Jurkat, Clone E6-1 (cell line): ENCODE data around the gene CORO1C.

Source experiments
- DNase-seq: peaks from one replicate; pipeline ENCODE4 v3.0.0-alpha.2; 2011; ENCODE audit warnings: low read depth, low spot score
- H3K4me3 ChIP-seq: 2 replicates; pipeline ENCODE4 v1.5.1; 2011; ENCODE audit warnings: mild to moderate bottlenecking, low read length, control low read depth, moderate library complexity

The CORO1C gene

GRCh38 chr12:108613548-108613947 is 117.8 kb downstream of the CORO1C start:
- no peak overlapping the region for H3K4me3 ChIP-seq
- no peak for DNase-seq

- DNase-seq, result no peak
These were observed 118.5 kb downstream of the CORO1C start for GRCh38 chr12:108612788-108613282.

GRCh38 chr12:108611884-108612415 is 119.4 kb downstream of the CORO1C start:
- H3K4me3 ChIP-seq, result no peak overlapping the region
- peak; percentile 55 for DNase-seq

More at GRCh38 chr12:108612788-108613282, 118.5 kb downstream of the CORO1C start:
- no peak overlapping the region for H3K4me3 ChIP-seq

- no peak for DNase-seq
- no peak overlapping the region for H3K4me3 ChIP-seq
These were observed 120.3 kb downstream of the CORO1C start for GRCh38 chr12:108610856-108611605.

- no peak overlapping the region for H3K4me3 ChIP-seq
- DNase-seq, result no peak
These were observed 120.9 kb downstream of the CORO1C start for GRCh38 chr12:108610336-108610815.

- H3K4me3 ChIP-seq, result no peak overlapping the region
- DNase-seq, result no peak
These were observed 121.6 kb downstream of the CORO1C start for GRCh38 chr12:108609537-108610335.

- H3K4me3 ChIP-seq, result no peak overlapping the region
- no peak for DNase-seq
These were observed 122.7 kb downstream of the CORO1C start for GRCh38 chr12:108608616-108609015.

- DNase-seq, result no peak
- H3K4me3 ChIP-seq, result no peak overlapping the region
These were observed 123.2 kb downstream of the CORO1C start for GRCh38 chr12:108607981-108608600.

GRCh38 chr12:108606492-108606891 is 124.8 kb downstream of the CORO1C start:
- no peak for DNase-seq
- H3K4me3 ChIP-seq, result no peak overlapping the region

- no peak for DNase-seq
- H3K4me3 ChIP-seq, result no peak overlapping the region
These were observed 125.5 kb downstream of the CORO1C start for GRCh38 chr12:108605690-108606406.

- H3K4me3 ChIP-seq, result no peak overlapping the region
- DNase-seq, result no peak
These were observed 126.2 kb downstream of the CORO1C start for GRCh38 chr12:108605000-108605689.

GRCh38 chr12:108604208-108604941 is 126.9 kb downstream of the CORO1C start:
- no peak for DNase-seq
- H3K4me3 ChIP-seq, result no peak overlapping the region

GRCh38 chr12:108603743-108604142 is 127.6 kb downstream of the CORO1C start:
- no peak overlapping the region for H3K4me3 ChIP-seq
- DNase-seq, result no peak

- no peak overlapping the region for H3K4me3 ChIP-seq
- DNase-seq, result no peak
These were observed 128.2 kb downstream of the CORO1C start for GRCh38 chr12:108602976-108603704.

GRCh38 chr12:108602209-108602705 is 129.1 kb downstream of the CORO1C start:
- H3K4me3 ChIP-seq, result no peak overlapping the region

GRCh38 chr12:108600702-108601007 is 130.7 kb downstream of the CORO1C start:
- no peak overlapping the region for H3K4me3 ChIP-seq
- no peak for DNase-seq

More at GRCh38 chr12:108602209-108602705, 129.1 kb downstream of the CORO1C start:
- no peak for DNase-seq
